Brain microvascular endothelial cell (primary cell): Measurements from ENCODE around the gene HS3ST1.

ENCODE experiments used
- DNase-seq: peaks from one replicate; pipeline ENCODE4 v3.0.0-alpha.2; 2020
- H3K27ac ChIP-seq: fragments of 250-450 bp; sonication (Bioruptor Pico); 2 replicates; pipeline ENCODE4 v1.5.1; 2020; ENCODE audit warnings: mild to moderate bottlenecking, moderate library complexity
- H3K27me3 ChIP-seq: fragments of 250-450 bp; sonication (Bioruptor Pico); replicated peaks from 2 replicates; pipeline ENCODE4 v1.5.1; 2020; ENCODE audit warnings: mild to moderate bottlenecking
- H3K36me3 ChIP-seq: fragments of 250-450 bp; sonication (Bioruptor Pico); replicated peaks from 2 replicates; pipeline ENCODE4 v1.5.1; 2020; ENCODE audit warnings: mild to moderate bottlenecking
- H3K4me3 ChIP-seq: 2 replicates; pipeline ENCODE4 v1.5.1; 2011; ENCODE audit warnings: low read depth, mild to moderate bottlenecking, control low read depth, low read length, moderate library complexity
- in situ Hi-C: cut with HindIII; loops from 2 replicates; pipeline ENCODE4 v1.10.0; 2017; ENCODE audit warnings: low sequenced_read_pairs, low pct_ligation_motif_present
- TF ChIP-seq, protein P1 (sequence below): IDR thresholded peaks from 2 replicates; pipeline ENCODE4 v1.5.1; 2011; ENCODE audit warnings: low read depth, mild to moderate bottlenecking, moderate library complexity, low read length, control low read depth, inconsistent platforms; ENCODE audit errors: missing control alignments

HS3ST1 gene

DNA sequence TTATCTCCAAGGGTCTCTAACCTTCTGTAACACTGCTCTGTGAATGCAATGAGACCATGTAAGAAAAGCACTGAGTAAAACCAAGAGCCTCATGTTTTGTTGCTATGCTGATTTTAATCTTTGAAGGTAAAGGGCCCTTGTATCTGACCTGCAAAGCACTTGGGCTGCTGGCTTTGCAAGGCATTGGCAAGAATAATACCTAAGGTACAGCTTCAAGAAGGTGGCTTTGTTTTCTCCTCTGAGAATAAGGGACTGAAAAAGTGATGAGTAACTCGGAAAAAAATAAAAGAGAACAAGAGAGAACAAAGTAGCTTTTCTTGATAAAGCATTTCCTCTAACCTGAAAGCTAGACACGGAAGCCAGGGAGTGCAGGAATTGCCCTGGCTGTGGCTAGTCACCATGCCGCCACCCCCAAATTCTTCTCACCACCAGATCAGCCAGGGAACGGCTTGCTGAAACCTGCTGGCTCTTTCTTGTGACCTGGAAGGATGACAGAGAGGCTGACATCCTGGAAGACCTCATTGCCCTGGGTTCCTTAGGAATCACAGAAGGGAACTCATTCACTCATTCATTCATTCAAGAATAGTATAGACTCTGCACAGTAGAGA, 41.8 kb upstream of the HS3ST1 start:
- TF ChIP-seq, protein P1, sequence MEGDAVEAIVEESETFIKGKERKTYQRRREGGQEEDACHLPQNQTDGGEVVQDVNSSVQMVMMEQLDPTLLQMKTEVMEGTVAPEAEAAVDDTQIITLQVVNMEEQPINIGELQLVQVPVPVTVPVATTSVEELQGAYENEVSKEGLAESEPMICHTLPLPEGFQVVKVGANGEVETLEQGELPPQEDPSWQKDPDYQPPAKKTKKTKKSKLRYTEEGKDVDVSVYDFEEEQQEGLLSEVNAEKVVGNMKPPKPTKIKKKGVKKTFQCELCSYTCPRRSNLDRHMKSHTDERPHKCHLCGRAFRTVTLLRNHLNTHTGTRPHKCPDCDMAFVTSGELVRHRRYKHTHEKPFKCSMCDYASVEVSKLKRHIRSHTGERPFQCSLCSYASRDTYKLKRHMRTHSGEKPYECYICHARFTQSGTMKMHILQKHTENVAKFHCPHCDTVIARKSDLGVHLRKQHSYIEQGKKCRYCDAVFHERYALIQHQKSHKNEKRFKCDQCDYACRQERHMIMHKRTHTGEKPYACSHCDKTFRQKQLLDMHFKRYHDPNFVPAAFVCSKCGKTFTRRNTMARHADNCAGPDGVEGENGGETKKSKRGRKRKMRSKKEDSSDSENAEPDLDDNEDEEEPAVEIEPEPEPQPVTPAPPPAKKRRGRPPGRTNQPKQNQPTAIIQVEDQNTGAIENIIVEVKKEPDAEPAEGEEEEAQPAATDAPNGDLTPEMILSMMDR = no peak
- H3K27me3 ChIP-seq = no peaks in the 10 kb centered on the region
- DNase-seq = no peak
- no peaks in the 10 kb centered on the region for H3K36me3 ChIP-seq
- H3K27ac ChIP-seq = no peak overlapping the region
- no peak overlapping the region for H3K4me3 ChIP-seq
- in situ Hi-C loops = no loop called here

DNA sequence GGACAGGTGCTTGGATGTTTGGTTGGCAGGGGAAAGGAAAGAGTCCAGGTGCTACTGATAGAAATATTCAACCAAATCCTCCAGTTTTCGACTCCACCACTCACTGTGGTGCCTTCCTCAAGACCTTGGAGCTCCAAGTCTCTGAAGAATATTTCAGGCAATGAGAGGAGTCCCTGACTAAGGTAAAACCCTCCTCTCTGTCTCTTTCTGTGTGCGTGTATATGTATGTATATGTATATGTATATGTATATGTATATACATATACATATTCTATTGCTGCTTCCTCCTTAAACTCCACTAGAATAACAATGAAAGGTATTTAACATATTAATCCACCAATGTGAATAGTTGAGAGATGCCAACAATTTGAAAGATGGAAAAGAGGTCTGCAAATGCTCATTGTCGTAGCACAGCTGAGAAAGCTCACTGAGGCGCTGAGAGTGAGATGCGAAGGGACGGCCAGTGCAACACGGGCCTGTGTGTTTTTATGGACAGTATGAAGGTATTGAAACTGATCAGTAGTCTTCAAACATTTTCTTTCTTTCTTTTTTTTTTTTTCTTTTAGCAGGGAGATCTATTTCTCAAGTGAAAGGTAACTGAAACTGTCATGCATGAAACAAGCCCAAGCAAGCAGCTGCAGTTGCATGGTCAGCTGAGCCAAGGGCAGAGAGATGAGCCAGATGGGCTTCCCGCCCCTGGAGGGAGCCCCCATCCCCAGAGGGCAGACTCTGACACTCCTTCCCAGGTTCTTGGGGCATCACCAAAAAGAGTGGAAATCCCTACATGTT, 41.1 kb upstream of the HS3ST1 start:
- Histone ChIP-seq H3K27ac (no peak overlapping the region), H3K27me3 (no peaks in the 10 kb centered on the region), H3K4me3 (no peak overlapping the region), H3K36me3 (no peaks in the 10 kb centered on the region)
- in situ Hi-C loops = no loop called here
- no peak for DNase-seq
- TF ChIP-seq, protein P1 = no peak

GRCh38 chr4:11468901-11469300, 40.2 kb upstream of the HS3ST1 start:
- TF ChIP-seq, protein P1 = no peak
- H3K36me3 ChIP-seq = no peaks in the 10 kb centered on the region
- H3K27ac ChIP-seq = no peak overlapping the region
- no peak for DNase-seq
- in situ Hi-C loops = no loop called here
- H3K4me3 ChIP-seq = no peak overlapping the region
- no peaks in the 10 kb centered on the region for H3K27me3 ChIP-seq

DNA sequence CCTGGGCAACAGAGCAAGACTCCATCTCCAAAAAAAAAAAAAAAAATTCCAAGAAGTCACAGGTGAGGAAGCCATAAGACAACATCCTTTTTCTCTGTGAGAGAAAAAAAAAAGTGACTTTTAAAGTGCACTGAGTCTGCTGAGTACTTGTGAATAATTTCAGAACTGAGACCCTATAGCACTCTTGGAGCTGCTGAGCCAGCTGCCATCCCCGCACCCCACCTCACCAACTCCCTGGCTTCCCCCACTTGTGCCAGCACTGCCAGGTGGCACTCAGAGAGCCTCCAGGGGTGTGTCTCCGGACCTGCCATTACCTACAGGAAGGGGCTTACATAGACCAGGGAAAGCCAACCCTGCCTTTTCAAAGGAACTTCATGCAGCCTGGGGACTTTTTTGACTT, 39.2 kb upstream of the HS3ST1 start:
- TF ChIP-seq, protein P1 = no peak
- Histone ChIP-seq H3K27ac (no peak overlapping the region), H3K4me3 (no peak overlapping the region), H3K27me3 (no peaks in the 10 kb centered on the region), H3K36me3 (no peaks in the 10 kb centered on the region)
- no peak for DNase-seq
- in situ Hi-C loops = no loop called here

- DNase-seq = no peak
- in situ Hi-C loops = no loop called here
- Histone ChIP-seq H3K36me3 (no peaks in the 10 kb centered on the region), H3K4me3 (no peak overlapping the region), H3K27me3 (no peaks in the 10 kb centered on the region), H3K27ac (no peak overlapping the region)
- TF ChIP-seq, protein P1 = no peak
Observed at GRCh38 chr4:11463707-11464106, 35.0 kb upstream of the HS3ST1 start.
